Measurements from ENCODE around the gene SERPINA10.

- no peak for TF ChIP-seq CTCF (IDR thresholded peaks at IDR 0.05)
- TF ChIP-seq POLR2A (IDR thresholded peaks at IDR 0.05) = no peak
Observed at GRCh38 chr14:94278731-94279130, 14.3 kb downstream of the SERPINA10 start.
